C4-2B (cell line): ENCODE data around the gene ZNF728.
"Not testable (repeated sequence)": the region's sequence is repeated elsewhere in the genome, so short reads cannot be mapped to it uniquely, and the experiment has no call there.

Source experiments
- H3K27ac ChIP-seq: fragments of 450-650 bp; 2 replicates; pipeline ENCODE4 v1.5.1; 2017
- ZFX ChIP-seq: fragments of 450-650 bp; IDR thresholded peaks from 2 replicates; pipeline ENCODE4 v1.6.1; 2017
- TF ChIP-seq, protein P1 (sequence below): fragments of 450-650 bp; conservative IDR thresholded peaks from 2 replicates; pipeline ENCODE4 v1.5.1; 2017; ENCODE audit warnings: mild to moderate bottlenecking

Gene ZNF728

DNA sequence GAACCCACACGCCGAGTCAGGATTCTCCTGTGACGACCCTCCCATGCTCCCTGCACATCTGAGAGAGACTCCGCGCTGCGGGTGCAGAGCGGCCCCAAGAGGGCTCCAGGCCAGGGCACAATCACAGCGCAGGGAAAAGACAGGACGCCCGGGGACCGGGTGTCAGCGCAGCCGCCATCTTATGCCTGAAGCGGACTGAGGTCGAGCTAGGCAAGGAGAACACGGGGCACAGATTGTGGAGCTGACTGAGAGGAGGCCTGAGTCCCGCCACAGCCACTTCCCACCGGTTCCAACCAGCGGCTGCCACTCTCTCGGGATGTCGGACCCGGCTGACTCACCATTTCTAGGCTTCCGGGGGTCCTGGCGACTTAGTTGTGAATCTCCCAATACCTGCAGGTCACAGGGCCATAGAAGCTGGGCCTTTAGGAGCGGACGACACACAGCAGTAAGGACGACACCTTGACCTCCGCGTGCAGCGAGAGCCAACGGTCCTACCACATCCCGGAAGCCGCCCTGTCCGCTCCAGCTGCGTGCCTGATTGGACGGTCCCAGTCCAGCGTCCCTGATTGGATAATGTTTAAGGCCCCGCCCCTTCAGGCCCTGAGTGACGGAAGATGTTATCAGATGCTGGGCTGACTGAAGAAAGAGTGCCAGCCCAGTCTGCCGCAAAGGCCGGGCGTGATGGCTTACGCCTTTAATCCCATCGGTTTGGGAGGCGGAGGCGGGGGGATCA is at the start of gene ZNF728:
TSS of gene ZNF728 (minus strand) at position 487 of the 733 bp plus-strand sequence. CDS start at position 341, 146 bp downstream.
- no peak within 1 kb of the TSS; the same call in 1 of the 2 replicates for H3K27ac ChIP-seq

DNA sequence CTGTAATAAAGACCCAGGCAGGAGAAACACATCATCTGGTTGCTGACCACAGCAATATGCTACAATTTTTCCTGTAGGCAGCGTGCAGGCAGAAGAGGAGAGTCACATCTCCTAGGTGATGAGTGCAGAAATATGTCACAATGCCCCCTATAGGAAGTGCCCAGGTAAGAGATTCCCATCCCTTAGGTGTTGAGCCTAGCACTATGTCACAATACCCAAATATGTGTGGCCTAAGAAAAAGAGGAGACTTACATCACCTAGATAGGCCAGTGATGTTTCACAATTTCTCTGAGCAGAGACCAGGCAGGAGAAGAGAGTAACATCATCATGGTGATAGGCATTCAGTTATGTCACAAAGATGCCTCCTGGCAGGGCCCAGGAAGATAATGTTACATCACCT is 49.4 kb upstream of the ZNF728 start:
- no peak overlapping the region for H3K27ac ChIP-seq
- no peak for TF ChIP-seq ZFX
- TF ChIP-seq, protein P1, sequence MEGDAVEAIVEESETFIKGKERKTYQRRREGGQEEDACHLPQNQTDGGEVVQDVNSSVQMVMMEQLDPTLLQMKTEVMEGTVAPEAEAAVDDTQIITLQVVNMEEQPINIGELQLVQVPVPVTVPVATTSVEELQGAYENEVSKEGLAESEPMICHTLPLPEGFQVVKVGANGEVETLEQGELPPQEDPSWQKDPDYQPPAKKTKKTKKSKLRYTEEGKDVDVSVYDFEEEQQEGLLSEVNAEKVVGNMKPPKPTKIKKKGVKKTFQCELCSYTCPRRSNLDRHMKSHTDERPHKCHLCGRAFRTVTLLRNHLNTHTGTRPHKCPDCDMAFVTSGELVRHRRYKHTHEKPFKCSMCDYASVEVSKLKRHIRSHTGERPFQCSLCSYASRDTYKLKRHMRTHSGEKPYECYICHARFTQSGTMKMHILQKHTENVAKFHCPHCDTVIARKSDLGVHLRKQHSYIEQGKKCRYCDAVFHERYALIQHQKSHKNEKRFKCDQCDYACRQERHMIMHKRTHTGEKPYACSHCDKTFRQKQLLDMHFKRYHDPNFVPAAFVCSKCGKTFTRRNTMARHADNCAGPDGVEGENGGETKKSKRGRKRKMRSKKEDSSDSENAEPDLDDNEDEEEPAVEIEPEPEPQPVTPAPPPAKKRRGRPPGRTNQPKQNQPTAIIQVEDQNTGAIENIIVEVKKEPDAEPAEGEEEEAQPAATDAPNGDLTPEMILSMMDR = no peak

More for the DNA sequence above, at the start of gene ZNF728:
- TF ChIP-seq, protein P1 = no peak
- TF ChIP-seq ZFX = no peak

DNA sequence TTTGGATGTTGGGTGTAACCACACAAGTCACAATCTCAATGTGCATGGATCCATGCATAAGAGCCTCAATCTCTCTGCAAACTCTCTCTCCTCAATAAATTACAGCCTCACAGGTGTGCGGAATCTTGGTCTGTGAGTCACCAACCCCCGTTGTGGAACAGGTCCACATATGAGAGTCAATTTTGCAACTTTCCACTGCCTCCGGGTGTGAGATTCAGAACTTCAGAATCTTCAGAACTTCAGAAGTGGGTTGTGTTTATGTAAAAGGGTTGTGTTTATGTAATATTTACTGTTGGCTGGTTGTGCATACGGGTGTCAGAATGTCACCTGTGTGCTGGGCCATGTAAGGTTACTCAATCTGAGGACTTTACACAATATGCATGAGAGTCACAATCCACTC is 46.3 kb upstream of the ZNF728 start:
- TF ChIP-seq ZFX = no peak
- TF ChIP-seq, protein P1 = no peak

DNA sequence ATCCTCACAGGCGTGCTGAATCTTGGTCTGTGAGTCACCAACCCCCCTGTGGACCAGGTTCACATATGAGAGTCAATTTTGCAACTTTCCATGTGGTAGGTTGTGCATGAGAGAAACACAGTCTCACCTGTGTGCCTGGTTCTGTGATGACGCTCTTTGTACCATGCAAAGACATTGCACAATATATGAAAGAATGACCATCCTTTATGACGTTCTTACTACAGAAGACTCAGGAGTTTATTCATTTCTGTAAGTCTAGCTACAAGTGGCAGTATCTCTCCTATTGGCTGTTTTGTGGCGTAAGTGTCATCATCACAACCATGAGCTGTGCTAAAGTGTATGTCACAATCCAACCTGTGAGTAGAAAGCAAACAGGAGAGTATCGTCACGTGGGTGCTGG is 43.8 kb upstream of the ZNF728 start:
- TF ChIP-seq ZFX = no peak
- TF ChIP-seq, protein P1 = no peak
- no peak overlapping the region for H3K27ac ChIP-seq

More for the DNA sequence above, 46.3 kb upstream of the ZNF728 start:
- no peak overlapping the region for H3K27ac ChIP-seq

- H3K27ac ChIP-seq = no peak overlapping the region
- no peak for TF ChIP-seq ZFX
- TF ChIP-seq, protein P1 = no peak
Measured at GRCh38 chr19:23033721-23034120, 30.7 kb upstream of the ZNF728 start.

DNA sequence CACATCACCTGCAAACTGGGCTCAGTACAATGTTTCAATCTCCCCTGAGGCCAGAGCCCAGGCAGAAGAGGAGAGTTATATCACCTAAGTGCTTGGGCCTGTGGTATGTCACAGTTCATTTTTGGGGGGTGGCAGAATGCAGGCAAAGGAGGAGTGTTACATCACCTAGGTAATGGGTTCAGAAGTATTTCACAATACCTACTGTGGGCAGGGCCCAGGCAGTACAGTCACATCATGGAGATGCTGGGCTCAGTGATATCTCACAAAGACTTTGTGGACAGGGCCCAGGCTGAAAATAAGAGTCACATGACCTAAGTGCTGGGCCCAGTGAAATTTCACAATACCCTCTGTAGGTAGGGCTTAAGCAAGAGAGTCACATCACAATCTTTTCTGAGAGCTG is 12.7 kb upstream of the ZNF728 start:
- no peak for TF ChIP-seq ZFX
- TF ChIP-seq, protein P1 = no peak

GRCh38 chr19:22994957-22995356 is 8.0 kb downstream of the ZNF728 start:
- H3K27ac ChIP-seq = not testable (repeated sequence)

More for the DNA sequence above, 12.7 kb upstream of the ZNF728 start:
- H3K27ac ChIP-seq = no peak overlapping the region

- H3K27ac ChIP-seq = no peak overlapping the region
- no peak for TF ChIP-seq ZFX
- TF ChIP-seq, protein P1 = no peak
Measured at GRCh38 chr19:22976248-22976647, 26.7 kb downstream of the ZNF728 start.

DNA sequence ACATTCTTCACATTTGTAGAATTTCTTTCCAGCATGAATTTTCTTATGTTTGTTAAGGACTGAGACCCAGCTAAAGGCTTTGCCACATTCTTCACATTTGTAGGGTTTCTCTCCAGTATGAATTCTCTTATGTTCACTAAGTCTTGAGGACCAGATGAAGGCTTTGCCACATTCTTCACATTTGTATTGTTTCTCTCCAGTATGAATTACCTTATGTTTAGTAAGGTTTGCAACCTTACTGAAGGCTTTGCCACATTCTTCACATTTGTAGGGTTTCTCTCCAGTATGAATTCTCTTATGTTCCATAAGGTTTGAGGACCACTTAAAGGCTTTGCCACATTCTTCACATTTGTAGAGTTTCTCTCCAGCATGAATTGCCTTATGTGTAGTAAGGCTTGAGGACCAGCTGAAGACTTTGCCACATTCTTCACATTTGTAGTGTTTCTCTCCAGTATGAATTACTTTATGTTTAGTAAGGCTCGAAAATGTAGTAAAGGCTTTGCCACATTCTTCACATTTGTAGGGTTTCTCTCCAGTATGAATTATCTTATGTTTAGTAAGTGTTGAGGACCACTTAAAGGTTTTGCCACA is 27.3 kb downstream of the ZNF728 start:
- H3K27ac ChIP-seq = not testable (repeated sequence)
